ENCODE measurements around the gene TTC21B. TPM values are rescaled to one million over a fixed set of nuclear protein-coding genes. Genes with fewer than 3 reads are reported as not detected.

The TTC21B gene
- total and polyA plus RNA-seq, 9 of the 15 experiments (the other 6 are each of a cell fraction or from before 2014, with no cell fraction given): 5.2 to 34.9 (median 18.5) TPM

GRCh38 chr2:165840333-165840958, 113.1 kb downstream of the TTC21B start (continued):
- TF ChIP-seq, protein P1, sequence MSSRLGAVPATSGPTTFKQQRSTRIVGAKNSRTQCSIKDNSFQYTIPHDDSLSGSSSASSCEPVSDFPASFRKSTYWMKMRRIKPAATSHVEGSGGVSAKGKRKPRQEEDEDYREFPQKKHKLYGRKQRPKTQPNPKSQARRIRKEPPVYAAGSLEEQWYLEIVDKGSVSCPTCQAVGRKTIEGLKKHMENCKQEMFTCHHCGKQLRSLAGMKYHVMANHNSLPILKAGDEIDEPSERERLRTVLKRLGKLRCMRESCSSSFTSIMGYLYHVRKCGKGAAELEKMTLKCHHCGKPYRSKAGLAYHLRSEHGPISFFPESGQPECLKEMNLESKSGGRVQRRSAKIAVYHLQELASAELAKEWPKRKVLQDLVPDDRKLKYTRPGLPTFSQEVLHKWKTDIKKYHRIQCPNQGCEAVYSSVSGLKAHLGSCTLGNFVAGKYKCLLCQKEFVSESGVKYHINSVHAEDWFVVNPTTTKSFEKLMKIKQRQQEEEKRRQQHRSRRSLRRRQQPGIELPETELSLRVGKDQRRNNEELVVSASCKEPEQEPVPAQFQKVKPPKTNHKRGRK (tag; IDR thresholded peaks at IDR 0.05): peak; percentile 53; the same call in 1 of the 2 replicates
- TF ChIP-seq TCF7L2 (IDR thresholded peaks at IDR 0.05; ENCODE audit: low read depth, low read length): no peak
- TF ChIP-seq TCF7 (IDR thresholded peaks at IDR 0.05; ENCODE audit: borderline replicate concordance): no peak
- TF ChIP-seq GTF2F1 (IDR thresholded peaks at IDR 0.05; ENCODE audit: low read depth, low read length): no peak
- TF ChIP-seq NEUROD1 (IDR thresholded peaks at IDR 0.05; ENCODE audit: borderline replicate concordance, low read depth, low read length, partially characterized antibody): no peak
- no peak for TF ChIP-seq RB1 (IDR thresholded peaks at IDR 0.05; ENCODE audit: low read depth)
- TF ChIP-seq, protein P2, sequence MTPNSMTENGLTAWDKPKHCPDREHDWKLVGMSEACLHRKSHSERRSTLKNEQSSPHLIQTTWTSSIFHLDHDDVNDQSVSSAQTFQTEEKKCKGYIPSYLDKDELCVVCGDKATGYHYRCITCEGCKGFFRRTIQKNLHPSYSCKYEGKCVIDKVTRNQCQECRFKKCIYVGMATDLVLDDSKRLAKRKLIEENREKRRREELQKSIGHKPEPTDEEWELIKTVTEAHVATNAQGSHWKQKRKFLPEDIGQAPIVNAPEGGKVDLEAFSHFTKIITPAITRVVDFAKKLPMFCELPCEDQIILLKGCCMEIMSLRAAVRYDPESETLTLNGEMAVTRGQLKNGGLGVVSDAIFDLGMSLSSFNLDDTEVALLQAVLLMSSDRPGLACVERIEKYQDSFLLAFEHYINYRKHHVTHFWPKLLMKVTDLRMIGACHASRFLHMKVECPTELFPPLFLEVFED (CRISPR knock-in tag; conservative IDR thresholded peaks at IDR 0.05): 0 out of 2 replicates have a peak, but pooled peaks have one; percentile 20
- no peak for TF ChIP-seq SETDB1 (IDR thresholded peaks at IDR 0.05; ENCODE audit: low read length)
- peak; percentile 53; the same call in 1 of the 2 replicates for TF ChIP-seq ZNF316 (IDR thresholded peaks at IDR 0.05)

Data from K562 (cell line).